ENCODE results near the gene CTSE.

DNA sequence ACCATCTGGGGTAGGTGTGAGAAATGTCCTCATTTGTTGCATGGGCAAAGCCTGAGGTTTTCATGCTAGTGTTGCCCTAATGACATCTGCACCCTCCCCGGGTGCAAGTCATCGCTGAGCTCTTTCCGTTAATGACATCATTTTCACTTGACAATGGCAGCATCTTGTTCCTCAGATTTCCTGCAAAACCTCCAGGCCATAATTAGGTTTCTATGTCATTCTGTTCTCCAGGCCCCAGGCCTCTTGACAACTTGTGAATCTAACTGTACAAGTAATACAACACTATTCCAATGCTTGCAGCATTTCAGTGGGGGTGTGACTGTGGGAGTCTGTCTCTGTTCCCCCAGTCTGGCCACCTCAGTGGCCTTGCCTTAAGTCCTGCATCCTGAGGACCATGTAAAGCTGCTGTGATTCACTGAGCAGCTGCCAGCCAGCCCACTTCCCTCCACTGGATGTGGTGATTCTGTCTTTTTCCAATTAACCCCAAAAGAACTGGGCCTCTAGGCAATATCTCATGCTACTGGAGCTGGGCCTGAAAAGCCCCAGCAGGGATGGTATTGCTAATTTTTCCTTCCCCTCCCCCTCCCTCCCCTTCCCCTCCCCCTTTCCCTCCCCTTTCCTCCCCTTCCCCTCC, 43.3 kb downstream of the CTSE start:
- TF ChIP-seq, protein P1, sequence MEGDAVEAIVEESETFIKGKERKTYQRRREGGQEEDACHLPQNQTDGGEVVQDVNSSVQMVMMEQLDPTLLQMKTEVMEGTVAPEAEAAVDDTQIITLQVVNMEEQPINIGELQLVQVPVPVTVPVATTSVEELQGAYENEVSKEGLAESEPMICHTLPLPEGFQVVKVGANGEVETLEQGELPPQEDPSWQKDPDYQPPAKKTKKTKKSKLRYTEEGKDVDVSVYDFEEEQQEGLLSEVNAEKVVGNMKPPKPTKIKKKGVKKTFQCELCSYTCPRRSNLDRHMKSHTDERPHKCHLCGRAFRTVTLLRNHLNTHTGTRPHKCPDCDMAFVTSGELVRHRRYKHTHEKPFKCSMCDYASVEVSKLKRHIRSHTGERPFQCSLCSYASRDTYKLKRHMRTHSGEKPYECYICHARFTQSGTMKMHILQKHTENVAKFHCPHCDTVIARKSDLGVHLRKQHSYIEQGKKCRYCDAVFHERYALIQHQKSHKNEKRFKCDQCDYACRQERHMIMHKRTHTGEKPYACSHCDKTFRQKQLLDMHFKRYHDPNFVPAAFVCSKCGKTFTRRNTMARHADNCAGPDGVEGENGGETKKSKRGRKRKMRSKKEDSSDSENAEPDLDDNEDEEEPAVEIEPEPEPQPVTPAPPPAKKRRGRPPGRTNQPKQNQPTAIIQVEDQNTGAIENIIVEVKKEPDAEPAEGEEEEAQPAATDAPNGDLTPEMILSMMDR (conservative IDR thresholded peaks at IDR 0.05; ENCODE audit: low read depth, low read length): no peak
- TF ChIP-seq EZH2 (IDR thresholded peaks at IDR 0.05; ENCODE audit: borderline replicate concordance, low read depth, low read length, poor library complexity, severe bottlenecking): no peak

Measured in A673 (cell line).